Stomach (tissue), 9 donors: ENCODE results near the gene PPM1L. TPM values are rescaled to one million over a fixed set of nuclear protein-coding genes. Genes with fewer than 3 reads are reported as not detected.
A peak's percentile ranks its signal among the peaks of the same experiment; 100 is the strongest.

Experiments
- DNase-seq, 2 donors: peaks; one replicate each; pipeline versions ENCODE4 v3.0.0 to v3.0.0-alpha.2; 2013 to 2019
- H3K27ac ChIP-seq, 5 donors: fragments of 200-600 bp in 4 of 5; sonication (generic) in 4 of 5; one replicate each; pipeline ENCODE4 v1.5.1; 2013 to 2019; ENCODE audit warnings: mild to moderate bottlenecking in 1 of 5, moderate library complexity in 1 of 5
- H3K27me3 ChIP-seq, 3 donors: fragments of 200-600 bp; sonication (generic); one replicate each; pipeline ENCODE4 v1.5.1; 2017 to 2019; ENCODE audit warnings: mixed run types in 1 of 3
- H3K36me3 ChIP-seq, 4 donors: fragments of 200-600 bp; sonication (generic); 1 replicate in 3 of 4; 2 replicates in 1 of 4; pipeline ENCODE4 v1.5.1; 2016 to 2019
- H3K4me1 ChIP-seq, 4 donors: fragments of 200-600 bp; sonication (generic); one replicate each; pipeline ENCODE4 v1.5.1; 2016 to 2019
- H3K4me3 ChIP-seq, 4 donors: fragments of 200-600 bp; sonication (generic) in 3 of 4; one replicate each; pipeline ENCODE4 v1.5.1; 2016 to 2019; ENCODE audit warnings: mild to moderate bottlenecking in 1 of 4
- H3K9me3 ChIP-seq, 4 donors: fragments of 200-600 bp; sonication (generic); one replicate each; pipeline ENCODE4 v1.5.1; 2016 to 2019
- CTCF ChIP-seq, 7 experiments: fragments of 450-650 bp in 4 of 7; fragments of 200-600 bp in 3 of 7; sonication (generic) in 3 of 7; IDR thresholded peaks; one replicate each; pipeline ENCODE4 v1.5.1; 2016 to 2019; ENCODE audit warnings: antibody characterized with exemption in 7 of 7, control low read depth in 2 of 7, mild to moderate bottlenecking in 1 of 7
- EP300 ChIP-seq: sonication (generic); formaldehyde crosslinking; IDR thresholded peaks from one replicate; pipeline ENCODE4 v1.6.1; 2017; ENCODE audit warnings: antibody characterized with exemption
- POLR2A ChIP-seq, 4 donors: fragments of 450-650 bp; IDR thresholded peaks; one replicate each; pipeline ENCODE4 v1.6.1; 2016; ENCODE audit warnings: antibody characterized with exemption in 4 of 4, control low read depth in 2 of 4, mild to moderate bottlenecking in 1 of 4, moderate library complexity in 1 of 4
- POLR2AphosphoS5 ChIP-seq, 3 donors: sonication (generic); formaldehyde crosslinking; IDR thresholded peaks; one replicate each; pipeline ENCODE4 v1.6.1; 2016; ENCODE audit warnings: antibody characterized with exemption in 3 of 3
- WGBS, 5 donors: extraction: QIAGEN DNeasy Blood & Tissue Kit in 3 of 5; methylation state at CpG; one replicate each; pipeline versions ENCODE4 v1.1.5 to v1.1.7; 2013 to 2018; 5-methylcytosine and 5-hydroxymethylcytosine counted together
- intact Hi-C: fragments of 100-400 bp; cut with DNase I; formaldehyde crosslinking; loops from one replicate; pipeline ENCODE4 v1.15.1; 2023; ENCODE audit warnings: low total_unique reads
- polyA plus RNA-seq, 3 donors: library from polyadenylated mRNA; stranded (reverse); fragments of 200-250 nt; gene quantifications; one replicate each; pipeline ENCODE4 v1.2.3, GENCODE V29; 2013
- total RNA-seq, 5 donors: library from RNA; depleted of rRNA; stranded (reverse); fragments of >200 nt; gene quantifications; one replicate each; pipeline versions ENCODE4 v1.1.0 to v1.2.3, GENCODE V29; 2014 to 2016
- donor health status: healthy with polysubstance abuse.
- donor health status: Bipolar disorder and iron deficiency.
- donor health status: healthy.

PPM1L gene
- total and polyA plus RNA-seq, 8 donors, result 0.61 to 45.1 (median 15.2) TPM

- Histone ChIP-seq H3K27ac (no peak overlapping the region), H3K4me1 (peaks cover 0 to 7% (median 0%) of the 10 kb centered on the region in 4 donors), H3K27me3 (no peaks in the 10 kb centered on the region), H3K4me3 (no peak overlapping the region), H3K9me3 (no peaks in the 10 kb centered on the region), H3K36me3 (no peaks in the 10 kb centered on the region)
- DNase-seq, result peak in 1 of 2 donors; percentile 22
- intact Hi-C loops, result no loop called here
- 44 to 63% (median 50%) methylated on average over 3 of the region's 3 CpGs for WGBS, 5 donors
- TF ChIP-seq CTCF (IDR thresholded peaks at IDR 0.05) (no peak), POLR2A (IDR thresholded peaks at IDR 0.05) (no peak)
Observed at GRCh38 chr3:160829486-160830009, 73.5 kb downstream of the PPM1L start.

GRCh38 chr3:160830796-160831195, 74.8 kb downstream of the PPM1L start:
- H3K9me3 ChIP-seq, result no peaks in the 10 kb centered on the region
- H3K27ac ChIP-seq, result no peak overlapping the region
- peaks cover 0 to 7% (median 0%) of the 10 kb centered on the region in 4 donors for H3K4me1 ChIP-seq
- DNase-seq, result peak in 1 of 2 donors; percentile 19
- TF ChIP-seq EP300 (no peak), CTCF (IDR thresholded peaks at IDR 0.05) (no peak), POLR2A (IDR thresholded peaks at IDR 0.05) (no peak), POLR2AphosphoS5 (IDR thresholded peaks at IDR 0.05) (no peak)
- no peaks in the 10 kb centered on the region for H3K36me3 ChIP-seq
- H3K27me3 ChIP-seq, result no peaks in the 10 kb centered on the region
- intact Hi-C loops, result no loop called here
- WGBS, 5 donors, result 76 to 93% (median 83%) methylated on average over 1 of the region's 1 CpG
- no peak overlapping the region for H3K4me3 ChIP-seq

GRCh38 chr3:160831401-160831800, 75.4 kb downstream of the PPM1L start:
- no peak overlapping the region for H3K27ac ChIP-seq
- H3K4me3 ChIP-seq, result no peak overlapping the region
- intact Hi-C loops, result no loop called here
- no peak for DNase-seq
- no peaks in the 10 kb centered on the region for H3K9me3 ChIP-seq
- 83 to 87% (median 85%) methylated on average over 3 of the region's 3 CpGs for WGBS, 5 donors
- no peaks in the 10 kb centered on the region for H3K27me3 ChIP-seq
- H3K4me1 ChIP-seq, result peaks cover 0 to 7% (median 0%) of the 10 kb centered on the region in 4 donors
- no peak for TF ChIP-seq POLR2AphosphoS5 (IDR thresholded peaks at IDR 0.05)
- no peak for TF ChIP-seq POLR2A (IDR thresholded peaks at IDR 0.05)
- no peaks in the 10 kb centered on the region for H3K36me3 ChIP-seq

GRCh38 chr3:160837394-160837980, 81.5 kb downstream of the PPM1L start:
- Histone ChIP-seq H3K9me3 (peaks cover 0 to 11% (median 0%) of the 10 kb centered on the region in 4 donors), H3K4me3 (no peak overlapping the region), H3K27me3 (no peaks in the 10 kb centered on the region), H3K36me3 (no peaks in the 10 kb centered on the region), H3K4me1 (peaks cover 0 to 12% (median 5%) of the 10 kb centered on the region in 4 donors), H3K27ac (no peak overlapping the region)
- DNase-seq, result peak in 1 of 2 donors; percentile 26
- TF ChIP-seq EP300 (no peak), CTCF (IDR thresholded peaks at IDR 0.05) (no peak), POLR2AphosphoS5 (IDR thresholded peaks at IDR 0.05) (no peak), POLR2A (IDR thresholded peaks at IDR 0.05) (no peak)
- intact Hi-C loops, result no loop called here
- WGBS, 5 donors, result 35 to 42% (median 37%) methylated on average over 3 of the region's 3 CpGs

- no peak for TF ChIP-seq CTCF (IDR thresholded peaks at IDR 0.05)
- TF ChIP-seq EP300, result no peak
- no peak for TF ChIP-seq POLR2AphosphoS5 (IDR thresholded peaks at IDR 0.05)
- no peak for TF ChIP-seq POLR2A (IDR thresholded peaks at IDR 0.05)
- peaks cover 0 to 12% (median 5%) of the 10 kb centered on the region in 4 donors for H3K4me1 ChIP-seq
- intact Hi-C loops, result no loop called here
- H3K4me3 ChIP-seq, result no peak overlapping the region
- peaks cover 0 to 11% (median 0%) of the 10 kb centered on the region in 4 donors for H3K9me3 ChIP-seq
- no peak overlapping the region for H3K27ac ChIP-seq
- H3K36me3 ChIP-seq, result no peaks in the 10 kb centered on the region
- WGBS, 5 donors, result 77 to 90% (median 80%) methylated on average over 2 of the region's 2 CpGs
- no peaks in the 10 kb centered on the region for H3K27me3 ChIP-seq
- no peak for DNase-seq
Observed at GRCh38 chr3:160840590-160840989, 84.6 kb downstream of the PPM1L start.
